Pancreas (tissue), 10 donors: ENCODE measurements around the gene RSPH1. TPM values are rescaled to one million over a fixed set of nuclear protein-coding genes. Genes with fewer than 3 reads are reported as not detected.
A peak's percentile ranks its signal among the peaks of the same experiment; 100 is the strongest.

Experiments used
- ATAC-seq, 4 donors: fragments of 200-7000 bp; cut with Tn5 transposase; one replicate each; pipeline versions ENCODE4 v1.8.0 to v1.9.1; 2020; ENCODE audit warnings: mild to moderate bottlenecking in 4 of 4, moderate library complexity in 4 of 4
- DNase-seq, 6 donors: peaks; one replicate each; pipeline ENCODE4 v3.0.0-alpha.2; 2020
- FAIRE-seq: peaks from 2 replicates; lab custom pipeline; 2012; peaks lifted over from hg19 to GRCh38; lab: Jason Lieb, UNC
- H3K27ac ChIP-seq, 4 donors: fragments of 200-600 bp; sonication (generic); 1 replicate in 3 of 4; 2 replicates in 1 of 4; pipeline versions ENCODE4 v1.5.0 to v1.8.0; 2020
- H3K27me3 ChIP-seq, 4 donors: fragments of 200-600 bp; one replicate each; pipeline ENCODE4 v1.8.0; 2021
- H3K36me3 ChIP-seq, 3 donors: fragments of 200-600 bp; sonication (generic) in 1 of 3; one replicate each; pipeline versions ENCODE4 v1.5.0 to v1.8.0; 2020 to 2021
- H3K4me1 ChIP-seq, 3 donors: fragments of 200-600 bp; one replicate each; pipeline ENCODE4 v1.8.0; 2021
- H3K4me3 ChIP-seq, 4 donors: fragments of 200-600 bp; sonication (generic) in 2 of 4; one replicate each; pipeline versions ENCODE4 v1.5.0 to v1.8.0; 2020 to 2021
- H3K9me3 ChIP-seq, 4 donors: fragments of 200-600 bp; one replicate each; pipeline ENCODE4 v1.8.0; 2021
- WGBS, 2 donors: extraction: QIAGEN DNeasy Blood & Tissue Kit; methylation state at CpG; one replicate each; pipeline ENCODE4 v1.1.7; 2013; 5-methylcytosine and 5-hydroxymethylcytosine counted together
- intact Hi-C, 3 donors: fragments of 100-400 bp; cut with DNase I; formaldehyde crosslinking; loops; one replicate each; pipeline versions ENCODE4 v1.11.1 to v1.14.2; 2022
- polyA plus RNA-seq, 2 donors: library from polyadenylated mRNA; stranded (reverse); fragments of 200-250 nt; gene quantifications; one replicate each; pipeline ENCODE4 v1.2.3, GENCODE V29; 2013
- total RNA-seq, 6 donors: library from RNA; stranded (reverse); fragmentation: NEBNext Ultra II Directional in 4 of 6; extraction: Animal tissue kit (Norgen Biotek cat#: 25700) in 4 of 6; gene quantifications; one replicate each; pipeline versions ENCODE4 v1.2.1 to v1.2.4, GENCODE V29; 2021 to 2023
- TF ChIP-seq, protein P1 (sequence below), 4 donors: fragments of 200-600 bp; sonication (generic) in 3 of 4; IDR thresholded peaks; one replicate each; pipeline versions ENCODE4 v1.5.0 to v1.8.0; 2021; ENCODE audit warnings: antibody characterized with exemption in 4 of 4
- donor health status: healthy with polysubstance abuse.
- donor health status: DM: no; HTN: no; CAD: no; lungs with moderate emphysema.
- donor health status: DM: no; HTN: no; CAD: no.
- donor health status: control.
- donor health status: control.
- donor health status: Bipolar disorder and iron deficiency.
- donor health status: DM: yes; HTN: yes; CAD: no.
- donor health status: DM: no; HTN: no; CAD: no.
- donor health status: DM: no; HTN: no; CAD: no.
- donor health status: DM: yes; HTN: yes; CAD: no.

The RSPH1 gene
- total and polyA plus RNA-seq, 8 donors, result 0.94 to 5.0 (median 2.1) TPM

- TF ChIP-seq, protein P1, sequence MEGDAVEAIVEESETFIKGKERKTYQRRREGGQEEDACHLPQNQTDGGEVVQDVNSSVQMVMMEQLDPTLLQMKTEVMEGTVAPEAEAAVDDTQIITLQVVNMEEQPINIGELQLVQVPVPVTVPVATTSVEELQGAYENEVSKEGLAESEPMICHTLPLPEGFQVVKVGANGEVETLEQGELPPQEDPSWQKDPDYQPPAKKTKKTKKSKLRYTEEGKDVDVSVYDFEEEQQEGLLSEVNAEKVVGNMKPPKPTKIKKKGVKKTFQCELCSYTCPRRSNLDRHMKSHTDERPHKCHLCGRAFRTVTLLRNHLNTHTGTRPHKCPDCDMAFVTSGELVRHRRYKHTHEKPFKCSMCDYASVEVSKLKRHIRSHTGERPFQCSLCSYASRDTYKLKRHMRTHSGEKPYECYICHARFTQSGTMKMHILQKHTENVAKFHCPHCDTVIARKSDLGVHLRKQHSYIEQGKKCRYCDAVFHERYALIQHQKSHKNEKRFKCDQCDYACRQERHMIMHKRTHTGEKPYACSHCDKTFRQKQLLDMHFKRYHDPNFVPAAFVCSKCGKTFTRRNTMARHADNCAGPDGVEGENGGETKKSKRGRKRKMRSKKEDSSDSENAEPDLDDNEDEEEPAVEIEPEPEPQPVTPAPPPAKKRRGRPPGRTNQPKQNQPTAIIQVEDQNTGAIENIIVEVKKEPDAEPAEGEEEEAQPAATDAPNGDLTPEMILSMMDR (IDR thresholded peaks at IDR 0.05), result no peak
- H3K4me1 ChIP-seq, result peaks cover 34 to 36% (median 35%) of the 10 kb centered on the region in 3 donors
These were observed 30.8 kb downstream of the RSPH1 start for GRCh38 chr21:42465008-42465802.

GRCh38 chr21:42463861-42464515, 32.0 kb downstream of the RSPH1 start:
- peaks cover 35 to 41% (median 40%) of the 10 kb centered on the region in 3 donors for H3K4me1 ChIP-seq
- no peaks in the 10 kb centered on the region for H3K9me3 ChIP-seq
- intact Hi-C loops, result no loop called here
- 87% methylated on average over 17 of the region's 17 CpGs for WGBS, 2 donors
- DNase-seq (peak in 1 of 6 donors; percentile 59), ATAC-seq (no peak), FAIRE-seq (no peak)
- H3K27ac ChIP-seq, result peak overlapping the region in 1 of 4 donors; percentile 80
- no peaks in the 10 kb centered on the region for H3K27me3 ChIP-seq
- TF ChIP-seq, protein P1 (IDR thresholded peaks at IDR 0.05), result no peak
- no peaks in the 10 kb centered on the region for H3K36me3 ChIP-seq
- H3K4me3 ChIP-seq, result no peak overlapping the region

More at GRCh38 chr21:42465008-42465802, 30.8 kb downstream of the RSPH1 start:
- 24 to 26% methylated on average over 8 of the region's 8 CpGs for WGBS, 2 donors
- no peaks in the 10 kb centered on the region for H3K9me3 ChIP-seq
- no peaks in the 10 kb centered on the region for H3K36me3 ChIP-seq
- intact Hi-C loops, result no loop called here
- no peak overlapping the region for H3K4me3 ChIP-seq
- peak overlapping the region in 3 of 4 donors; percentile 4 to 80 (median 64) for H3K27ac ChIP-seq
- no peaks in the 10 kb centered on the region for H3K27me3 ChIP-seq
- DNase-seq, result peak in 3 of 6 donors; percentile 33 to 56 (median 54)
- peak; percentile 53 to 81 (median 72) for ATAC-seq
- FAIRE-seq, result no peak

- ATAC-seq, result peak; percentile 59 to 72 (median 67)
- Histone ChIP-seq H3K4me1 (peaks cover 34 to 37% (median 37%) of the 10 kb centered on the region in 3 donors), H3K27ac (peak overlapping the region; percentile 65 to 85 (median 76)), H3K9me3 (no peaks in the 10 kb centered on the region), H3K4me3 (no peak overlapping the region), H3K36me3 (no peaks in the 10 kb centered on the region), H3K27me3 (no peaks in the 10 kb centered on the region)
- FAIRE-seq, result no peak
- TF ChIP-seq, protein P1 (IDR thresholded peaks at IDR 0.05), result no peak
- intact Hi-C loops, result no loop called here
- 33 to 59% methylated on average over 10 of the region's 10 CpGs for WGBS, 2 donors
- peak in 4 of 6 donors; percentile 53 to 66 (median 57) for DNase-seq
These were observed 33.8 kb downstream of the RSPH1 start for GRCh38 chr21:42461881-42462877.

DNA sequence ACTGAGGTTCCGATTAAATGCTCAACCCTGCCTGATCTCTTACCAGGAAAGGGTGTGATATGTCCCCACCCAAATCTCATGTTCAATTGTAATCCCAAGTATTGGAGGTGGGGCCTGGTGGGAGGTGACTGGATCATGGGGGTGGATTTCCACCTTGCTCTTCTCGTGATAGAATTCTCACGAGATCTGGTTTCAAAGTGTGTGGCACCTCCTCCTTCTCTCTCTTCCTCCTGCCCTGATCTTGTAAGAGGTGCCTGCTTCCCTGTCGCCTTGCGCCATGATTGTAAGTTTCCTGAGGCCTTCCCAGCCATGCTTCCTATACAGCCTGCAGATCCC, 34.9 kb downstream of the RSPH1 start:
- 83 to 90% methylated on average over 5 of the region's 5 CpGs for WGBS, 2 donors
- H3K36me3 ChIP-seq, result no peaks in the 10 kb centered on the region
- intact Hi-C loops, result no loop called here
- ATAC-seq (no peak), FAIRE-seq (no peak), DNase-seq (no peak)
- H3K9me3 ChIP-seq, result no peaks in the 10 kb centered on the region
- peaks cover 26 to 37% (median 37%) of the 10 kb centered on the region in 3 donors for H3K4me1 ChIP-seq
- H3K4me3 ChIP-seq, result no peak overlapping the region
- H3K27me3 ChIP-seq, result no peaks in the 10 kb centered on the region
- peak overlapping the region in 1 of 4 donors; percentile 85 for H3K27ac ChIP-seq
- TF ChIP-seq, protein P1 (IDR thresholded peaks at IDR 0.05), result no peak
